Ishikawa (cell line): ENCODE data around the gene PVR.

ENCODE experiments used
- CEBPB ChIP-seq: IDR thresholded peaks from 2 replicates; pipeline ENCODE4 v1.6.1; 2012
- CREB1 ChIP-seq: IDR thresholded peaks from 2 replicates; pipeline ENCODE4 v1.6.1; 2012; ENCODE audit warnings: low read depth
- EP300 ChIP-seq: IDR thresholded peaks from 2 replicates; pipeline ENCODE4 v1.6.1; 2012; ENCODE audit warnings: borderline replicate concordance
- MAX ChIP-seq: IDR thresholded peaks from 2 replicates; pipeline ENCODE4 v1.6.1; 2012
- NFIC ChIP-seq: IDR thresholded peaks from 2 replicates; pipeline ENCODE4 v1.6.1; 2012
- RAD21 ChIP-seq: IDR thresholded peaks from 2 replicates; pipeline ENCODE4 v1.6.1; 2012; ENCODE audit warnings: low read depth
- REST ChIP-seq: IDR thresholded peaks from 2 replicates; pipeline ENCODE4 v1.6.1; 2012; ENCODE audit warnings: low read depth, mild to moderate bottlenecking
- TAF1 ChIP-seq: IDR thresholded peaks from 2 replicates; pipeline ENCODE4 v1.6.1; 2012; ENCODE audit warnings: low read depth, mild to moderate bottlenecking
- TEAD4 ChIP-seq: IDR thresholded peaks from 2 replicates; pipeline ENCODE4 v1.6.1; 2012
- USF1 ChIP-seq: IDR thresholded peaks from 2 replicates; pipeline ENCODE4 v1.6.1; 2012
- YY1 ChIP-seq: IDR thresholded peaks from 2 replicates; pipeline ENCODE4 v1.6.1; 2012; ENCODE audit warnings: low read depth

DNA sequence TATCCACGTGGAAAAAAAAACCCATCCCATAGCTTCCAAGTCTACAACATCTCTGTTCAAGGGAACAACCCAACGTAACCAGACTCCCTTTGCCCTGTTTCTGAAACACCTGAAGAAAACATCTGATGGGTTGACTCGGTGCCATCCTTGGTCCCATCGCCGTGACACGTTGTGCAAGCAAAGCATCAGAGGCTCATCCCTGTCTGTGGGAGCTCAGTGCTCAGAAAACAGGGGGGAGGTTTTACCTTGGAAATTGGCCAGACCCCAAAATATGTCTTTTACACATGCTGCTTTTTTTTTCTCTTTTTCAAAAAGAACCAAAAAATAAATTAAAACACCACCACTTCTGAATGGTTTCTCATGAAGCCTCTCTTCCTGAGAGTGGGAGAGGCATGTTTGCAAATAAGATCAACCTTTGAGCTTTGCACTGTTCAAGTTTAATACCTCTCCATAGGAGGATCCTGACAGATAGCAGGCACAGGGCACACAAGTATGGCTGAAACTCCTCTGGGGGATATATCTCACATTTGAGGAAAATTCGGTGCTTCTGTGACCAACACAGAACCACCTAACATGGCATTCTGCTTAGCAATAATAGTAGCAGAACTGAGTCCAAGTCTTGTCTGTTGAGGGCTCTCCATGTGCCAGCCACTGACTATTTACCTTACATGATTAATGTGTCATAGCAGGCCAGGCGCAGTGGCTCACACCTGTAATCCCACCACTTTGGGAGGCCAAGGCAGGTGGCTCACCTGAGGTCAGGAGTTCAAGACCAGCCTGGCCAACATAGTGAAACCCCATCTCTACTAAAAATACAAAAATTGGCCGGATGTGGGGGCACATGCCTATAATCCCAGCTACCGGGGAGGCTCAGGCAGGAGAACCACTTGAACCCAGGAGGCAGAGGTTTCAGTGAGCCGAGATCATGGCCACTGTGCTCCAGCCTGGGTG, 7.0 kb upstream of the PVR start:
- TF ChIP-seq EP300 (no peak), TAF1 (no peak), YY1 (no peak), REST (no peak), NFIC (no peak), TEAD4 (no peak), CEBPB (no peak), USF1 (no peak), CREB1 (no peak), RAD21 (no peak), MAX (no peak)
